Measurements from ENCODE around the gene AKR7A3. TPM values are rescaled to one million over a fixed set of nuclear protein-coding genes. Genes with fewer than 3 reads are reported as not detected.
"Not testable (repeated sequence)": the region's sequence is repeated elsewhere in the genome, so short reads cannot be mapped to it uniquely, and the experiment has no call there.

AKR7A3 gene
- total RNA-seq, 2 experiments from 2014 or later = 0.54 TPM

- peaks cover 12% of the 10 kb centered on the region for H3K4me1 Mint-ChIP-seq (ENCODE audit: low read depth)
- ATAC-seq (no peak), DNase-seq (no peak)
- ChIA-PET POLR2A (no interaction called here), CTCF (no interaction called here)
- no peak overlapping the region for H3K4me3 Mint-ChIP-seq
- H3K27ac Mint-ChIP-seq = no peak overlapping the region
- no peak for TF ChIP-seq CTCF (IDR thresholded peaks at IDR 0.05)
- H3K36me3 Mint-ChIP-seq (ENCODE audit: low read depth) = peaks cover 19% of the 10 kb centered on the region
- H3K9me3 Mint-ChIP-seq = no peaks in the 10 kb centered on the region
- intact Hi-C loops (cut with micrococcal nuclease) = no loop called here
- no peaks in the 10 kb centered on the region for H3K27me3 Mint-ChIP-seq
Observed at GRCh38 chr1:19307794-19308508, 19.4 kb upstream of the AKR7A3 start.

DNA sequence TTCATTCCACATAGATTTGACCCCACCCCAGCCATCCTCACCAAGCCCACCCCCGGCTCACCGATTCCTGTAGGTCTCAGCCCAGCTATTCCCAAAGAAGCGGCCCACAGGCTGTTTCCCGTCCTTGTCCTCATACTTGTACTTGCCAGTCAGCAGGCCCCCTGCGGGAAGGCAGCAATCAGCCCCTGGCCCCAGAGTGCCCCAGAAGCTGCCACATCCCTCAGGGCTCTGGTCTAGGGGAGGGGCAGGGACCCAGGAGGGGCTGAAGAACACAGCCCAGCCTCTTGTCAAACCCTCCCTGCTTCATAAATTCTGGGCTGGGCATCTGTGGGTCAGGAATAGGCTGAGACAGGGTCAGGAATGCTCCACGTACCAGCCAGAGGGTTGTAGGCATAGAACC is 18.4 kb upstream of the AKR7A3 start:
- DNase-seq (no peak), ATAC-seq (no peak)
- ChIA-PET POLR2A (no interaction called here), CTCF (no interaction called here)
- Mint-ChIP-seq H3K9me3 (no peaks in the 10 kb centered on the region), H3K4me3 (no peak overlapping the region), H3K27me3 (no peaks in the 10 kb centered on the region), H3K36me3 (ENCODE audit: low read depth) (peaks cover 19% of the 10 kb centered on the region), H3K27ac (no peak overlapping the region), H3K4me1 (ENCODE audit: low read depth) (peaks cover 9% of the 10 kb centered on the region)
- intact Hi-C loops (cut with micrococcal nuclease) = no loop called here
- no peak for TF ChIP-seq CTCF (IDR thresholded peaks at IDR 0.05)

DNA sequence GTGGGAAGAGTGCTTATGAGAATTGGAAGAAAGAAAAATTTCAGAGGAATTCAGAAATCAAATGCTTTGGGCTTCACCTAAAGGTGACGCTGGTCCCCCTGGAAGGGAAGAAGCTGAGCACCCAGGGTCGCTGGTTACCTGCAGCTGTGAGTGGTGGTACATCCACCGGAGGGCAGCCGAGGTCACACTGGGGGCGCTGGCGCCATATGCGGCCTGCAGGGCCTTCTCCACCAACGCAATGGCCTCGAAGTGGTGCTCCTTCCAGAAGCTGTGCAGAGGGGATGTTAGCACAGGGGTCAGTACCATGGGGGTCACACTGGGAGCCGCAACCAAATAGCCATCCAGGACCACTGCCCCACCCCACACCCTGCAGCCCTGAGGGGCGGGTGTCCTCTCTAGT is 17.3 kb upstream of the AKR7A3 start:
- H3K36me3 Mint-ChIP-seq (ENCODE audit: low read depth) = peaks cover 19% of the 10 kb centered on the region
- POLR2A ChIA-PET = interaction anchor here (0.7 kb wide), 1 partner anchor 54 kb away, joined by 3 read pairs; the partner anchor contains the start of gene MRTO4
- H3K4me3 Mint-ChIP-seq = no peak overlapping the region
- no peak overlapping the region for H3K27ac Mint-ChIP-seq
- peaks cover 4% of the 10 kb centered on the region for H3K4me1 Mint-ChIP-seq (ENCODE audit: low read depth)
- no peaks in the 10 kb centered on the region for H3K27me3 Mint-ChIP-seq
- intact Hi-C loops (cut with micrococcal nuclease) = no loop called here
- ATAC-seq (no peak), DNase-seq (no peak)
- no peak for TF ChIP-seq CTCF (IDR thresholded peaks at IDR 0.05)
- H3K9me3 Mint-ChIP-seq = no peaks in the 10 kb centered on the region
- CTCF ChIA-PET = no interaction called here

GRCh38 chr1:19304081-19304480 is 15.5 kb upstream of the AKR7A3 start:
- H3K27me3 Mint-ChIP-seq; intact Hi-C loops (cut with micrococcal nuclease); H3K4me1 Mint-ChIP-seq (ENCODE audit: low read depth); H3K27ac Mint-ChIP-seq; ATAC-seq; H3K4me3 Mint-ChIP-seq; CTCF ChIA-PET; H3K9me3 Mint-ChIP-seq; DNase-seq; POLR2A ChIA-PET: not testable (repeated sequence)
- H3K36me3 Mint-ChIP-seq (ENCODE audit: low read depth) = peaks cover 21% of the 10 kb centered on the region

GRCh38 chr1:19300211-19300610 is 11.6 kb upstream of the AKR7A3 start:
- ChIA-PET CTCF (no interaction called here), POLR2A (interaction anchor here (0.6 kb wide), 1 partner anchor 12 kb away, joined by 3 read pairs; the partner anchor contains the start of gene AKR7A3)
- TF ChIP-seq CTCF (IDR thresholded peaks at IDR 0.05) = no peak
- Mint-ChIP-seq H3K36me3 (ENCODE audit: low read depth) (peaks cover 20% of the 10 kb centered on the region), H3K9me3 (peaks cover 9% of the 10 kb centered on the region), H3K27me3 (no peaks in the 10 kb centered on the region), H3K27ac (no peak overlapping the region), H3K4me3 (no peak overlapping the region), H3K4me1 (ENCODE audit: low read depth) (no peaks in the 10 kb centered on the region)
- ATAC-seq (no peak), DNase-seq (no peak)
- intact Hi-C loops (cut with micrococcal nuclease) = no loop called here
